ENCODE measurements around the gene PIK3AP1. TPM values are rescaled to one million over a fixed set of nuclear protein-coding genes. Genes with fewer than 3 reads are reported as not detected.

PIK3AP1 gene
- total RNA-seq, 1 donor from 2014 or later = 3.8 TPM

DNA sequence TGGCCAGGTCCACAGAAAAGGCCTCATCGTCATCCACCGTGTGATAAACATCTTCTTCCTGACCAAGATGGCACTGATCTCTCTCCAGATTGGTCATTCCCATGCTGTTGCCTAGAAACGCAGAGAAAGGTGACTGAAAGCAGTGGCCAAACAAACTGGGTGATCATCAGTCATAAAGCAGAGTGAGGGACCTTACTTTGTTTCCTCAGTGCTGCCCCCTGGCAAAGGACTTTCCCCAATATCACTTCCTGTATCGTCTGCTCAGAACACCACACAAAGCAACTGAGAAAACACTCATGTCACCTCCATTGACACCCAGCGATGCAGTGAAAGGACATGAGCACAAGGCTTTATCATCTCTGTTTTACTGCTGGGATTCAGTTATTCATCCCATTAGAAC, 93.5 kb downstream of the PIK3AP1 start:
- Mint-ChIP-seq H3K27ac (peak overlapping the region; percentile 43), H3K27me3 (ENCODE audit: insufficient read depth, low read depth) (peaks cover 1% of the 10 kb centered on the region), H3K9me3 (no peaks in the 10 kb centered on the region)

DNA sequence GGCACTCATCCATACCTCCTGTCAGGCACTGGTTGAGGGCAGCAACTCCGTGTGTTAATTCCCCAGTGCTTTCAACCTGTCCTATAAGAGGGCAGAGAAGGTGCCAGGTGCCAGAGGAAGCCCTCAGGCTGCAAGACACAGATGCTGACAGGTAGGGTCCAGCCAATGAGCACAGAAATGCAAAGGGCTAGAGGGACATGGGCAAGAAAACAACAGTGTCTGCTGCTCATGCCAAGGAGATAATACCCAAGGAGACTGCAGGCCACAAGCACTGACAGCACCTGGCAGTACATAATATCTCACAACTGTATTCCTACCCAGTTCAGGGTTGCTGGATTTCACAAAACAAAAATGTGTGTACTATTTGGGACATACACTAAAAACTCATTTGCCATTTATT, 95.1 kb downstream of the PIK3AP1 start:
- Histone ChIP-seq H4K20me1 (ENCODE audit: low read depth) (no peaks in the 10 kb centered on the region), H3K79me2 (ENCODE audit: low read depth) (no peaks in the 10 kb centered on the region), H3K36me3 (no peaks in the 10 kb centered on the region), H3K9me3 (ENCODE audit: low read depth) (no peaks in the 10 kb centered on the region), H3K4me1 (no peaks in the 10 kb centered on the region), H3K27ac (no peak overlapping the region), H3K4me2 (no peak overlapping the region), H3F3A (ENCODE audit: low read depth) (no peaks in the 10 kb centered on the region), H3K9ac (no peak overlapping the region), H3K27me3 (no peaks in the 10 kb centered on the region), H3K4me3 (no peak overlapping the region), H2AFZ (replicated peaks) (no peak overlapping the region)
- TF ChIP-seq, protein P1, sequence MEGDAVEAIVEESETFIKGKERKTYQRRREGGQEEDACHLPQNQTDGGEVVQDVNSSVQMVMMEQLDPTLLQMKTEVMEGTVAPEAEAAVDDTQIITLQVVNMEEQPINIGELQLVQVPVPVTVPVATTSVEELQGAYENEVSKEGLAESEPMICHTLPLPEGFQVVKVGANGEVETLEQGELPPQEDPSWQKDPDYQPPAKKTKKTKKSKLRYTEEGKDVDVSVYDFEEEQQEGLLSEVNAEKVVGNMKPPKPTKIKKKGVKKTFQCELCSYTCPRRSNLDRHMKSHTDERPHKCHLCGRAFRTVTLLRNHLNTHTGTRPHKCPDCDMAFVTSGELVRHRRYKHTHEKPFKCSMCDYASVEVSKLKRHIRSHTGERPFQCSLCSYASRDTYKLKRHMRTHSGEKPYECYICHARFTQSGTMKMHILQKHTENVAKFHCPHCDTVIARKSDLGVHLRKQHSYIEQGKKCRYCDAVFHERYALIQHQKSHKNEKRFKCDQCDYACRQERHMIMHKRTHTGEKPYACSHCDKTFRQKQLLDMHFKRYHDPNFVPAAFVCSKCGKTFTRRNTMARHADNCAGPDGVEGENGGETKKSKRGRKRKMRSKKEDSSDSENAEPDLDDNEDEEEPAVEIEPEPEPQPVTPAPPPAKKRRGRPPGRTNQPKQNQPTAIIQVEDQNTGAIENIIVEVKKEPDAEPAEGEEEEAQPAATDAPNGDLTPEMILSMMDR (IDR thresholded peaks at IDR 0.05) = no peak
- TF ChIP-seq EZH2 (IDR thresholded peaks at IDR 0.05) = no peak
- no peak for TF ChIP-seq EZH2phosphoT487 (IDR thresholded peaks at IDR 0.05)
- peaks cover 2% of the 10 kb centered on the region for H3K27me3 Mint-ChIP-seq (ENCODE audit: insufficient read depth, low read depth)
- no peaks in the 10 kb centered on the region for H3K9me3 Mint-ChIP-seq
- peaks cover 3% of the 10 kb centered on the region for H3K4me1 Mint-ChIP-seq
- no peak overlapping the region for H3K4me3 Mint-ChIP-seq
- DNase-seq (ENCODE audit: low spot score) = no peak
- H3K27ac Mint-ChIP-seq = no peak overlapping the region
- H3K36me3 Mint-ChIP-seq = no peaks in the 10 kb centered on the region

More for the DNA sequence above, 93.5 kb downstream of the PIK3AP1 start:
- H3K36me3 ChIP-seq = no peaks in the 10 kb centered on the region
- no peaks in the 10 kb centered on the region for H3K9me3 ChIP-seq (ENCODE audit: low read depth)
- H3K4me1 ChIP-seq = no peaks in the 10 kb centered on the region
- H3K79me2 ChIP-seq (ENCODE audit: low read depth) = no peaks in the 10 kb centered on the region
- Mint-ChIP-seq H3K36me3 (no peaks in the 10 kb centered on the region), H3K4me1 (no peaks in the 10 kb centered on the region), H3K4me3 (no peak overlapping the region)
- H3F3A ChIP-seq (ENCODE audit: low read depth) = no peaks in the 10 kb centered on the region
- H3K9ac ChIP-seq = no peak overlapping the region
- no peak overlapping the region for H3K4me3 ChIP-seq
- DNase-seq (ENCODE audit: low spot score) = peak; percentile 22
- H2AFZ ChIP-seq (replicated peaks) = peak overlapping the region; percentile 68
- H3K4me2 ChIP-seq = no peak overlapping the region
- H3K27ac ChIP-seq = no peak overlapping the region
- no peak for TF ChIP-seq EZH2 (IDR thresholded peaks at IDR 0.05)
- TF ChIP-seq, protein P1 (IDR thresholded peaks at IDR 0.05) = peak; percentile 36
- no peaks in the 10 kb centered on the region for H3K27me3 ChIP-seq
- H4K20me1 ChIP-seq (ENCODE audit: low read depth) = no peaks in the 10 kb centered on the region

GRCh38 chr10:96622013-96622787, 98.1 kb downstream of the PIK3AP1 start:
- Histone ChIP-seq H3F3A (ENCODE audit: low read depth) (no peaks in the 10 kb centered on the region), H3K4me3 (no peak overlapping the region), H3K9me3 (ENCODE audit: low read depth) (no peaks in the 10 kb centered on the region), H3K36me3 (no peaks in the 10 kb centered on the region), H3K4me2 (no peak overlapping the region), H2AFZ (replicated peaks) (no peak overlapping the region), H3K79me2 (ENCODE audit: low read depth) (no peaks in the 10 kb centered on the region), H3K9ac (no peak overlapping the region), H3K27ac (no peak overlapping the region), H3K27me3 (no peaks in the 10 kb centered on the region), H4K20me1 (ENCODE audit: low read depth) (no peaks in the 10 kb centered on the region), H3K4me1 (peaks cover 4% of the 10 kb centered on the region)
- H3K4me3 Mint-ChIP-seq = no peak overlapping the region
- H3K9me3 Mint-ChIP-seq = no peaks in the 10 kb centered on the region
- no peak for DNase-seq (ENCODE audit: low spot score)
- no peaks in the 10 kb centered on the region for H3K36me3 Mint-ChIP-seq
- H3K27me3 Mint-ChIP-seq (ENCODE audit: insufficient read depth, low read depth) = peaks cover 2% of the 10 kb centered on the region
- TF ChIP-seq, protein P1 (IDR thresholded peaks at IDR 0.05) = no peak
- TF ChIP-seq EZH2phosphoT487 (IDR thresholded peaks at IDR 0.05) (no peak), EZH2 (IDR thresholded peaks at IDR 0.05) (no peak)
- peaks cover 11% of the 10 kb centered on the region for H3K4me1 Mint-ChIP-seq
- H3K27ac Mint-ChIP-seq = no peak overlapping the region
